ENCODE data around the gene LGR5. TPM values are rescaled to one million over a fixed set of nuclear protein-coding genes. Genes with fewer than 3 reads are reported as not detected.

Gene LGR5
- total and polyA plus RNA-seq, 3 experiments from 2014 or later: not detected

DNA sequence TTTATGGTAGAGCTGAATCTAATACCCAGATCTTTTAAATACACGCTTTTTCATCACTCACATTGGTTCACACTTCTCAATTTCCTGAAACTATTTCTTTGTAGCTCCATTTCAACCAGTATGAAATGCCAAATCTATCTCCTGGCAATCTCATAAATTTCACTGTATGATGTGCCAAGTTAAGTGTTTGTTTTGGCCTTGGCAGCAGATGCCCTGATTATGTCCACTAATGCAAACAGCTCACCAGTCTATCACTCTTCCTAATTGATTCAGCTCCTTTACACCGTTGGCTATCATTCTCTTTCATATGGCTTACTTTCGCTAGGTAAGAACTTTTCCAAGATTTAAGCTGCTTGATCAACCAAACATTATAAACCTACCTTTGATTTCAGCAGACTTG is 165.4 kb downstream of the LGR5 start:
- no peak overlapping the region for H3K4me3 ChIP-seq (ENCODE audit: low read length)
- no peak overlapping the region for H3K27ac ChIP-seq (ENCODE audit: low read depth, low read length)
- no peaks in the 10 kb centered on the region for H3K27me3 ChIP-seq (ENCODE audit: insufficient read depth, low read length, poor library complexity, severe bottlenecking)
- no peaks in the 10 kb centered on the region for H3K9me3 ChIP-seq (ENCODE audit: low read length)
- POLR2A ChIA-PET: no interaction called here
- Mint-ChIP-seq H3K9me3 (no peaks in the 10 kb centered on the region), H3K36me3 (peaks cover 0 to 40% (median 13%) of the 10 kb centered on the region in 3 donors), H3K27ac (peak overlapping the region in 5 of 8 donors; percentile 20 to 85 (median 48)), H3K4me1 (peaks cover 0 to 4% (median 2%) of the 10 kb centered on the region in 3 donors), H3K27me3 (no peaks in the 10 kb centered on the region), H3K4me3 (no peak overlapping the region)
- CTCF ChIA-PET: interaction anchor here (0.6 kb wide), 1 partner anchor 142 kb away, joined by 3 read pairs; no protein-coding TSS in a partner anchor
- H3K4me1 ChIP-seq (ENCODE audit: insufficient read depth, low read length): peaks cover 4% of the 10 kb centered on the region
- DNase-seq: no peak
- peaks cover 4% of the 10 kb centered on the region for H3K36me3 ChIP-seq (ENCODE audit: insufficient read depth, low read length)

DNA sequence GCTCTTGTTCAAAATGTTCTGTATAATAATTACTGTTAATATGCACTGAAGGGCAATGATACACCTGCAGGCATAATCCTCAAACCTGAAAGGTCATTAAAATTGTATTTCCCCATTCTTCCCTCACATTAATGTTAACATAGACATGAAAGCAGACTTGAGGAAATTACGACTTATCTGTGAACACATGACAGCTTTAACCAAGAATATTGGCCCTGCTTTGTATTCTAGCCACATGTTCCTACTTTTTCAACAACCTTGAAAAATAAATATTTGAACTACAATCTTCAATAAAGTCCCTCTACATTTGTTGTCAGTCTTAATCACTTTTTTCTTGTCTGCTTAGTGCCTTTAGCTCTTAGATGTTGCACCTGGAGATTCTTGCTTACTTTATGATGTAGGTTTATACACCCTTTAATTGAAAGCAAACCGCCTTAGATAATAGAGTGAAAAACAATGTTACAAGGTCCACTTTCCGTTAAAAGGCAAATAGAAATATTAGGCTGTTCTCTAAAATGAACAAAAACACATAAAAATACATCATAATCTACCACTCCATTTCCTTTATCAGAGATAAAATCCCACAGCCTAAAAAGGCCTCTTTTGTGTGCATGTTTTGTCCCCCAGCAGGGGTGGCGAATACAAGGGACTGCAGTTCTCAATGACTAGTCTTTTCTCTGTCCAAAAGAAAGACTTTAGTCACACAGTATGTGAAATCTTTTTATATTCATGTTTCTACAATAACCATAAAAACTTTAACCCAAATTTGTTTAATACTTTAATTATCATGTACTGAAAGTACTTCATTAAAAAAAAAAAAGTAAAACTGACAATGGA is 168.1 kb downstream of the LGR5 start:
- DNase-seq: no peak
- Mint-ChIP-seq H3K9me3 (no peaks in the 10 kb centered on the region), H3K36me3 (peaks cover 0 to 66% (median 18%) of the 10 kb centered on the region in 3 donors), H3K27me3 (no peaks in the 10 kb centered on the region), H3K4me3 (no peak overlapping the region), H3K4me1 (peaks cover 4 to 15% (median 7%) of the 10 kb centered on the region in 3 donors), H3K27ac (peak overlapping the region in 3 of 8 donors; percentile 0 to 68 (median 2))
- Histone ChIP-seq H3K27me3 (ENCODE audit: insufficient read depth, low read length, poor library complexity, severe bottlenecking) (no peaks in the 10 kb centered on the region), H3K36me3 (ENCODE audit: insufficient read depth, low read length) (peaks cover 20% of the 10 kb centered on the region), H3K9me3 (ENCODE audit: low read length) (no peaks in the 10 kb centered on the region), H3K4me3 (ENCODE audit: low read length) (no peak overlapping the region), H3K27ac (ENCODE audit: low read depth, low read length) (no peak overlapping the region), H3K4me1 (ENCODE audit: insufficient read depth, low read length) (peaks cover 12% of the 10 kb centered on the region)
- ChIA-PET CTCF (no interaction called here), POLR2A (no interaction called here)

- no peaks in the 10 kb centered on the region for H3K27me3 ChIP-seq (ENCODE audit: insufficient read depth, low read length, poor library complexity, severe bottlenecking)
- H3K36me3 ChIP-seq (ENCODE audit: insufficient read depth, low read length): peaks cover 25% of the 10 kb centered on the region
- H3K9me3 Mint-ChIP-seq: no peaks in the 10 kb centered on the region
- H3K27ac ChIP-seq (ENCODE audit: low read depth, low read length): no peak overlapping the region
- H3K9me3 ChIP-seq (ENCODE audit: low read length): no peaks in the 10 kb centered on the region
- H3K36me3 Mint-ChIP-seq: peaks cover 0 to 88% (median 25%) of the 10 kb centered on the region in 3 donors
- peak overlapping the region in 7 of 8 donors; percentile 11 to 72 (median 58) for H3K27ac Mint-ChIP-seq
- no peak overlapping the region for H3K4me3 ChIP-seq (ENCODE audit: low read length)
- H3K4me1 ChIP-seq (ENCODE audit: insufficient read depth, low read length): peaks cover 12% of the 10 kb centered on the region
- no peak overlapping the region for H3K4me3 Mint-ChIP-seq
- H3K27me3 Mint-ChIP-seq: no peaks in the 10 kb centered on the region
- peaks cover 4 to 15% (median 12%) of the 10 kb centered on the region in 3 donors for H3K4me1 Mint-ChIP-seq
- CTCF ChIA-PET: no interaction called here
- DNase-seq: peak in 1 of 5 donors; percentile 11
- POLR2A ChIA-PET: no interaction called here
Measured at GRCh38 chr12:71610031-71610795, 170.6 kb downstream of the LGR5 start.

DNA sequence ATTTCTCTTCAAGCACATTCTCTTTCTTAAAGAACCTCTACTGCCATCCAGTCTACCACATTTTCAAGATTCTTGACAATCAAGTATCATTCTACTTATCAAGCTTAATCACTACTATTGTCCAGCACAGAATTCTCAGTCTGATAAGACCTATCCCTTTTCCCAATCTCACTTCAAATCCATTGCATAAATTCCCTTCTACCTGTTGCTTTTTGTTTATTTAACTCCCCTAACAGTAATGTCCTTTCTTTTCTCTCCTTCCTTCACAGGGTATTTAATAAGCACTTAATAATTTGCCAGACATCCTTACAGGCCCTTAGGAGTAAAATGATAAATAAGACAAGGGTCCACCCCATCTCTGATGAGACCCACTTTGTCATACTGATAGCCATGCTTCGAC is 182.3 kb downstream of the LGR5 start:
- Histone ChIP-seq H3K4me3 (ENCODE audit: low read length) (no peak overlapping the region), H3K9me3 (ENCODE audit: low read length) (no peaks in the 10 kb centered on the region), H3K4me1 (ENCODE audit: insufficient read depth, low read length) (peaks cover 13% of the 10 kb centered on the region), H3K27me3 (ENCODE audit: insufficient read depth, low read length, poor library complexity, severe bottlenecking) (no peaks in the 10 kb centered on the region), H3K36me3 (ENCODE audit: insufficient read depth, low read length) (peaks cover 43% of the 10 kb centered on the region), H3K27ac (ENCODE audit: low read depth, low read length) (no peak overlapping the region)
- CTCF ChIA-PET: no interaction called here
- H3K4me3 Mint-ChIP-seq: no peak overlapping the region
- H3K4me1 Mint-ChIP-seq: peaks cover 21 to 28% (median 26%) of the 10 kb centered on the region in 3 donors
- no peaks in the 10 kb centered on the region for H3K27me3 Mint-ChIP-seq
- H3K9me3 Mint-ChIP-seq: no peaks in the 10 kb centered on the region
- H3K27ac Mint-ChIP-seq: peak overlapping the region in 6 of 8 donors; percentile 16 to 79 (median 29)
- DNase-seq: no peak
- H3K36me3 Mint-ChIP-seq: peaks cover 6 to 95% (median 36%) of the 10 kb centered on the region in 3 donors
- POLR2A ChIA-PET: no interaction called here

GRCh38 chr12:71625476-71625875 is 185.9 kb downstream of the LGR5 start:
- no peak for DNase-seq
- Mint-ChIP-seq H3K27ac (peak overlapping the region in 2 of 8 donors; percentile 33 to 44), H3K36me3 (peaks cover 10 to 93% (median 36%) of the 10 kb centered on the region in 3 donors), H3K4me3 (no peak overlapping the region), H3K4me1 (peaks cover 18 to 33% (median 26%) of the 10 kb centered on the region in 3 donors), H3K9me3 (no peaks in the 10 kb centered on the region), H3K27me3 (no peaks in the 10 kb centered on the region)
- Histone ChIP-seq H3K4me3 (ENCODE audit: low read length) (no peak overlapping the region), H3K4me1 (ENCODE audit: insufficient read depth, low read length) (peaks cover 11% of the 10 kb centered on the region), H3K27ac (ENCODE audit: low read depth, low read length) (no peak overlapping the region), H3K27me3 (ENCODE audit: insufficient read depth, low read length, poor library complexity, severe bottlenecking) (no peaks in the 10 kb centered on the region), H3K9me3 (ENCODE audit: low read length) (no peaks in the 10 kb centered on the region), H3K36me3 (ENCODE audit: insufficient read depth, low read length) (peaks cover 51% of the 10 kb centered on the region)
- ChIA-PET CTCF (no interaction called here), POLR2A (no interaction called here)

DNA sequence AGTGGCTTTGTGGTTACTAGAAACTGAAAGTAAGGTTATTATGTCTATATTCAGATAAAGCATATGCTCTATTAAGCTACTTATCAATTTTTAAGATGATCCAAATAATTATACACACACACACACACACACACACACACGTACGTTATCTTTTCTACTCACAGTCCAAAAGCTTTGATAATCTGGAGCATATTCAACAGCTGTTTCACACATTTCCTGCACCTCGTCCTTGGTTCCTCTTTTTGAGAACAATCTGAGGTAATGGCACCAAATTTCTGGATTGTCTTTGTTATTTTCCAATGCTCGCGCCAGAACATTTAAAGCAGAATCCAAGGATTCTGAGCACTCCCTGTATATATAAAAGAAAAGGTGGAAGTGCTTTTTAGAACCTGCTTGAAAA is 186.5 kb downstream of the LGR5 start:
- Mint-ChIP-seq H3K27ac (peak overlapping the region in 5 of 8 donors; percentile 3 to 76 (median 42)), H3K4me1 (peaks cover 16 to 29% (median 29%) of the 10 kb centered on the region in 3 donors), H3K36me3 (peaks cover 10 to 93% (median 35%) of the 10 kb centered on the region in 3 donors), H3K9me3 (no peaks in the 10 kb centered on the region), H3K27me3 (no peaks in the 10 kb centered on the region), H3K4me3 (no peak overlapping the region)
- no peak for DNase-seq
- ChIA-PET CTCF (interaction anchor here (0.7 kb wide), 1 partner anchor 11 kb away, joined by 3 read pairs; no protein-coding TSS in a partner anchor), POLR2A (no interaction called here)
- Histone ChIP-seq H3K27me3 (ENCODE audit: insufficient read depth, low read length, poor library complexity, severe bottlenecking) (no peaks in the 10 kb centered on the region), H3K4me3 (ENCODE audit: low read length) (no peak overlapping the region), H3K36me3 (ENCODE audit: insufficient read depth, low read length) (peaks cover 53% of the 10 kb centered on the region), H3K27ac (ENCODE audit: low read depth, low read length) (no peak overlapping the region), H3K4me1 (ENCODE audit: insufficient read depth, low read length) (peaks cover 11% of the 10 kb centered on the region), H3K9me3 (ENCODE audit: low read length) (no peaks in the 10 kb centered on the region)

- peaks cover 5 to 92% (median 31%) of the 10 kb centered on the region in 3 donors for H3K36me3 Mint-ChIP-seq
Measured at GRCh38 chr12:71626768-71627167, 187.2 kb downstream of the LGR5 start.

More at GRCh38 chr12:71626768-71627167, 187.2 kb downstream of the LGR5 start:
- H3K4me1 ChIP-seq (ENCODE audit: insufficient read depth, low read length): peaks cover 11% of the 10 kb centered on the region
- Mint-ChIP-seq H3K9me3 (no peaks in the 10 kb centered on the region), H3K27ac (no peak overlapping the region), H3K4me1 (peaks cover 15 to 25% (median 25%) of the 10 kb centered on the region in 3 donors), H3K4me3 (no peak overlapping the region), H3K27me3 (no peaks in the 10 kb centered on the region)
- H3K4me3 ChIP-seq (ENCODE audit: low read length): no peak overlapping the region
- CTCF ChIA-PET: interaction anchor here (0.7 kb wide), 1 partner anchor 10 kb away, joined by 3 read pairs; no protein-coding TSS in a partner anchor
- no peaks in the 10 kb centered on the region for H3K9me3 ChIP-seq (ENCODE audit: low read length)
- POLR2A ChIA-PET: no interaction called here
- H3K27me3 ChIP-seq (ENCODE audit: insufficient read depth, low read length, poor library complexity, severe bottlenecking): no peaks in the 10 kb centered on the region
- DNase-seq: no peak
- H3K27ac ChIP-seq (ENCODE audit: low read depth, low read length): no peak overlapping the region
- H3K36me3 ChIP-seq (ENCODE audit: insufficient read depth, low read length): peaks cover 53% of the 10 kb centered on the region

Data from CD8-positive, alpha-beta memory T cell (primary cell).